ACC112 (cell line): Measurements from ENCODE around the gene NT5E.
"Not testable (repeated sequence)": the region's sequence is repeated elsewhere in the genome, so short reads cannot be mapped to it uniquely, and the experiment has no call there.

Experiments used
- H2AFZ ChIP-seq: fragments of 200-600 bp; sonication (generic); one replicate; pipeline ENCODE4 v1.6.0; 2017; ENCODE audit warnings: antibody characterized with exemption, low read length; ENCODE audit not compliant: unreplicated experiment
- H3K27ac ChIP-seq: fragments of 200-600 bp; sonication (generic); 2 replicates; pipeline ENCODE4 v1.5.1; 2014; ENCODE audit warnings: low read depth, mild to moderate bottlenecking, antibody characterized with exemption, low read length, moderate library complexity
- H3K27me3 ChIP-seq: fragments of 200-600 bp; sonication (generic); 2 replicates; pipeline ENCODE4 v1.6.1; 2014; ENCODE audit warnings: mild to moderate bottlenecking, antibody characterized with exemption, low read length, moderate library complexity, mixed read lengths; ENCODE audit not compliant: insufficient read depth
- H3K36me3 ChIP-seq: fragments of 200-600 bp; sonication (generic); 2 replicates; pipeline ENCODE4 v1.6.1; 2016; ENCODE audit warnings: mild to moderate bottlenecking, antibody characterized with exemption, low read length, moderate library complexity, mixed read lengths; ENCODE audit not compliant: insufficient read depth
- H3K4me1 ChIP-seq: fragments of 200-600 bp; sonication (generic); one replicate; pipeline ENCODE4 v1.6.1; 2016; ENCODE audit warnings: low read length, mixed read lengths; ENCODE audit not compliant: insufficient read depth, unreplicated experiment, control insufficient read depth
- H3K4me3 ChIP-seq: fragments of 200-600 bp; sonication (generic); 2 replicates; pipeline ENCODE4 v1.5.1; 2014; ENCODE audit warnings: mild to moderate bottlenecking, low read depth, low read length
- H3K79me2 ChIP-seq: fragments of 200-600 bp; sonication (generic); one replicate; pipeline ENCODE4 v1.6.0; 2016; ENCODE audit warnings: low read length; ENCODE audit not compliant: control insufficient read depth, unreplicated experiment, insufficient read depth

The NT5E gene

DNA sequence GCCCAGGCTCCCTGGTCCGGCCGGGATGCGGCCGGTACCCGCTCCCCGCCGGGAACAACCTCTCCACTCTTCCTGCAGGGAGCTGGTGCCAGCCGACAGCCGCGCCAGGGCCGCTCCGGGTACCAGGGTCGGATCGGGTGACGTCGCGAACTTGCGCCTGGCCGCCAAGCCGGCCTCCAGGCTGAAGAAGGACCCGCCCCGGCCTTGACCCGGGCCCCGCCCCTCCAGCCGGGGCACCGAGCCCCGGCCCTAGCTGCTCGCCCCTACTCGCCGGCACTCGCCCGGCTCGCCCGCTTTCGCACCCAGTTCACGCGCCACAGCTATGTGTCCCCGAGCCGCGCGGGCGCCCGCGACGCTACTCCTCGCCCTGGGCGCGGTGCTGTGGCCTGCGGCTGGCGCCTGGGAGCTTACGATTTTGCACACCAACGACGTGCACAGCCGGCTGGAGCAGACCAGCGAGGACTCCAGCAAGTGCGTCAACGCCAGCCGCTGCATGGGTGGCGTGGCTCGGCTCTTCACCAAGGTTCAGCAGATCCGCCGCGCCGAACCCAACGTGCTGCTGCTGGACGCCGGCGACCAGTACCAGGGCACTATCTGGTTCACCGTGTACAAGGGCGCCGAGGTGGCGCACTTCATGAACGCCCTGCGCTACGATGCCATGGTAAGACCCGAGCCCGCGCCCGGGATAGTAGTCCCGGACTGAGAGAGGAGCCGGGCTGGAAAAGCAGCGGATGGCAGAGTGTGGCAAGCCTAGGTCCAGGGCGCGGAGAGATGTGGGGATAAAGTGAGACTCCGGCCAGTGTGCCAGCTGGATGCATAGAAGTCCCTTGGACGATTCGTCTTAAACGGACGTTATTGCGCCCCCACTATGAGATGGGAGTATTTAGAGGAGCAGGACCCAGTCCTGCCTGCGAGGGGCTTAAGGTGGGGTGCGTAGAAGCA is at the start of gene NT5E:
NT5E (plus strand) TSS at position 266 of the 942 bp plus-strand sequence; CDS start at position 323, 57 bp downstream.
- peak within 1 kb of the TSS; percentile 100 for H3K27ac ChIP-seq
- H3K4me3 ChIP-seq = peak within 1 kb of the TSS; percentile 96
- no peaks in the 10 kb centered on the region for H3K27me3 ChIP-seq
- peaks cover 33% of the 10 kb centered on the region for H3K36me3 ChIP-seq
- peaks cover 79% of the 10 kb centered on the region for H3K79me2 ChIP-seq
- H3K4me1 ChIP-seq = peaks cover 55% of the 10 kb centered on the region
- H2AFZ ChIP-seq = peak within 1 kb of the TSS; percentile 78

DNA sequence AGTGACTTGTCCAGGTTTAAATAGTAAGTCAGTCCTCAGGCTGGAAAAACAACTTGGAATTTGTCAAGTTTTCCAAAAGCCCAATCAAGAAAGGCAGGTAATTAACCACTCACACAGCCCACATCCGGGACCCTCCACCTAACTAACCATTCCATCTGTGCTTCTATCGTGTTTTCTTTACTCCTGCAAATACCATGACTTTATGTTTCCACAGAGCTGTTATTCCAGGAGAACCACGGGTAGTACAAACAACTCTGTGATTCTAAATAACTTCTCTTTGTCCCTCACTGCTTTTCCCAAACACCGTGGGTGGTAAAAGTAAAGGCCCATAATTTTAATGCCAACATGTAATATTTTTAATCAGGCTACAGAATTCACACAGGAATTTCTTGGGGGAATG is 49.6 kb upstream of the NT5E start:
- no peak overlapping the region for H2AFZ ChIP-seq
- H3K79me2 ChIP-seq = no peaks in the 10 kb centered on the region
- H3K4me3 ChIP-seq = no peak overlapping the region
- H3K4me1 ChIP-seq = peaks cover 46% of the 10 kb centered on the region
- H3K36me3 ChIP-seq = no peaks in the 10 kb centered on the region
- no peak overlapping the region for H3K27ac ChIP-seq
- H3K27me3 ChIP-seq = no peaks in the 10 kb centered on the region

DNA sequence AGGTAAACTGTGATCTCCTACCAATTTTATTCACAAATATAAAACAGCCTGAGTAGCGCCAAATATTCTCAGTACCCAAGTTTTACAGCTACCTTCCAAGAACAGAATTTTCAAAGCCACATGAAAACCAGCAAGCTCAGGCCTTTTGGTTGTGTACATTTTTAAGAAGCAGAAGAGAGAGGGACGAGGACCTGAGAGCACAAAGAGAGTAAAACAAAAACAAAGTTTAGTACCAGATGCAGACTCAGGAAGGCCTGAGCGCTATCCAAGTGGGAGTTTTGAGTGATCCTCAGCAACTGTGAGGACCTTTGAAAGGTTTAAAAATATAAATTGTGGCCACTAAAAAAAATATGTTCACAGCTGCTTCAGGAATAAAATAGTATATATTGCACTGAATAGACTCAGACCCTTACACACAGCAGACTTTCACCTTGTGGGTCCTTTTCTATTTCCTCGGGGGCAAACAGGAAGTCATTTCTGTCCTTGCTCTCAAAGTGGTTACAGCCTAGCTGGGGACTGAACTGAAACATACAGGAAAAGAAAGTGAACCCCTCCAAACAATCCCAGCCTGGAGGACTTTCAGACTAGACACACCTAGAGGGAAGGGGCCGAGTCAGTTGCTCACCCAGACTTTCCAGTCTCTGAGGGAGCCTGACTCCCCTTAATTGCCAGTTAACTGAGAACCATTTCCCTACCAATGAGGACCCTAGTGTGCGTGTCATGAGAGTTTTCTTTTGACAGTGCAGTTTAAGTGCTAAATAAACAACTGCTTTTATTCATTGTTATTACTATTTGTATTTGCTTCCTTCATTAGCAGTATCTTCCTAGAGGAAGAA is 48.5 kb upstream of the NT5E start:
- H3K36me3 ChIP-seq = no peaks in the 10 kb centered on the region
- peak overlapping the region; percentile 100 for H3K27ac ChIP-seq
- H3K4me3 ChIP-seq = no peak overlapping the region
- no peaks in the 10 kb centered on the region for H3K79me2 ChIP-seq
- H2AFZ ChIP-seq = peak overlapping the region; percentile 71
- peaks cover 54% of the 10 kb centered on the region for H3K4me1 ChIP-seq
- no peaks in the 10 kb centered on the region for H3K27me3 ChIP-seq

DNA sequence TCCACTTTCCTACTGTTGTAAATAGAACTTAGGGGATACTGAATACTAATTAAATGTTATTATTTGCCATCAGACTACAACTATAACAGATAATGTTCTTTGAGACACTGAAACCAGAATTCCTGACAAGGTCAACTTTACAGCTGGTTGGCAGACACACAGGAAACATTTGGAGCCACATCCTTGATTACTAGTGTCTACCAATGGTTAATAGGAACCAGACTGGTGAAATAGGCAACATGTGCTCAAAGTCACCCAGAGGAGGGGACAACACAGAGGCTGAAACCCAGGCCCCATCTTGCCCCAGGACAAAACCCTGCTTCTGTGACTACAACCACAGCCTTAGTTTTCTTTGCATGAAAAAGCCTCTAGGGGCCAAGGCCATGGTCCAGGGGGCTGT is 47.8 kb upstream of the NT5E start:
- Histone ChIP-seq H2AFZ (peak overlapping the region; percentile 71), H3K79me2 (no peaks in the 10 kb centered on the region), H3K27me3 (no peaks in the 10 kb centered on the region), H3K4me3 (no peak overlapping the region), H3K36me3 (no peaks in the 10 kb centered on the region), H3K27ac (peak overlapping the region; percentile 100), H3K4me1 (peaks cover 60% of the 10 kb centered on the region)

DNA sequence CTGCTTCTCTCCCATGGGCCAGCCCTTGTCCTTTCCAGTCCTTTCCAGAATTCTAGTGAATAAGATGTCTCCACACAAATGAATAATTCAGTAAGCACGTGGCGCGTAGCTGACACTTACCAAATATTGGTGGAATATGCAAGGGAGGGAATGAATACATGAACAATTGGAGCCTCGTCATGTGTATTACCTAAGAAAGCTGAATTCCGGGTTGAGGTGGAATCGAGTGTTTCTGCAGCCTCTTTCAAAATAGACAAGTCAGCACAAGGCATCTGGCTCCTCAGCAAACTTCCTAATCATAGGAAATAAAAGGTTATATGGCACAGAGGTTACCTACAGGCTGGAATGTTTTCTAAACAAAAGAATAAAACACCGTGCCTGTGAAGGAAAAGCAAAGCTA is 47.0 kb upstream of the NT5E start:
- H3K4me1 ChIP-seq = peaks cover 60% of the 10 kb centered on the region
- H3K36me3 ChIP-seq = no peaks in the 10 kb centered on the region
- H2AFZ ChIP-seq = no peak overlapping the region
- peak overlapping the region; percentile 63; the same call in 1 of the 2 replicates for H3K4me3 ChIP-seq
- peak overlapping the region; percentile 100 for H3K27ac ChIP-seq
- no peaks in the 10 kb centered on the region for H3K27me3 ChIP-seq
- no peaks in the 10 kb centered on the region for H3K79me2 ChIP-seq

DNA sequence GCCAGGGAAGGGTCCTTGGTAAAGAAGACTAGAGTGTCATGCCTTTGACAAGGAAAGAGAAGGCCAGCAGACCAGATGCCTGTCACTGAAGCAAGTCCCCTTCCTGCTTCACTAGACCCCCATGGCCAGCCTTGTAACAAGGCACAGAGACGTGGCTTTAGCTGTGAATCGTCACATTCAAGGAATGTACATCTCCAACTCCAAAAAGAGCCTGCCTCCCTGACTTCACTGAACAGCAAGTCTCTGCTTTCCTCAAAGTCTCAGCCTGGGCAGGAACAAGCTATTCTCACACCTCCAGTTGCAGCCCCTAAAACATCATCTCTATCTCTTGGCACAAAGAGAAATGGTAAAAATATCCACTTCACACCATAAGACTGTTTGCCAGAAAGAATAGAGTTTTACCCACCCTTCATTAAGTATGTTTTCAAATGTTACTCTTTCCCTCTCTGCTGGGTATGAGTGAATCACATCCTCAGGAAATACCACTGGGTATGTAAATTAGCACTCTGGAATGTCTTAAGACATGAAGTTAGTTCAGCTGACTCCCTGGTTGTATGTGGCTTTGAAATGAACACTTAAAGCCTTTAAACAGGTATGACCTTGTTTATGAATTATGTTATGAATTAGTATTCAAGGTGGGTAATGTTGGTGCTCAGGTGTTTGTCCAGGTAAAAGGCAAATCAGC is 46.4 kb upstream of the NT5E start:
- Histone ChIP-seq H3K79me2 (no peaks in the 10 kb centered on the region), H3K4me3 (peak overlapping the region; percentile 63), H2AFZ (no peak overlapping the region), H3K36me3 (no peaks in the 10 kb centered on the region), H3K4me1 (peaks cover 60% of the 10 kb centered on the region), H3K27ac (peak overlapping the region; percentile 100), H3K27me3 (no peaks in the 10 kb centered on the region)

DNA sequence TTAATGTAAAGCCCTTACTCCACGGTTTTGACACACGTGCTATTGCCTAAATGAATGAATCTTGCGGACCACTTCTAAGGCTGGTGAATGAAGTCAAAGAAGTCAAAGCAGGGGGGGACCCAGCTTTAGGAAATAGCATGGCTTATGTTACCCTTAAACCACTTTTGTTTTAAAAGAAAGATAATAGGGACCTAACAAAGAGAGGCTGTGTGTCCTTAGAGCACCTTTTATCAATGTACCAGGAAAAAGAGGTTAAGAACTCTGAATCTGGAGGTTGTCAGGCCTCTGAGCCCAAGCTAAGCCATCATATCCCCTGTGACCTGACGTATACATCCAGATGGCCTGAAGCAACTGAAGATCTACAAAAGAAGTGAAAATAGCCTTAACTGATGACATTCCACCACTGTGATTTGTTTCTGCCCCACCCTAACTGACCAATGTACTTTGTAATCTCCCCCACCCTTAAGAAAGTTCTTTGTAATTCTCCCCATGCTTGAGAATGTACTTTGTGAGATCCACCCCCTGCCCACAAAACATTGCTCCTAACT is 45.8 kb upstream of the NT5E start:
- peak overlapping the region; percentile 63 for H3K4me3 ChIP-seq
- not testable (repeated sequence) for H3K79me2 ChIP-seq, H3K27me3 ChIP-seq, H3K36me3 ChIP-seq, H2AFZ ChIP-seq
- H3K27ac ChIP-seq = peak overlapping the region; percentile 100
- H3K4me1 ChIP-seq = peaks cover 60% of the 10 kb centered on the region

DNA sequence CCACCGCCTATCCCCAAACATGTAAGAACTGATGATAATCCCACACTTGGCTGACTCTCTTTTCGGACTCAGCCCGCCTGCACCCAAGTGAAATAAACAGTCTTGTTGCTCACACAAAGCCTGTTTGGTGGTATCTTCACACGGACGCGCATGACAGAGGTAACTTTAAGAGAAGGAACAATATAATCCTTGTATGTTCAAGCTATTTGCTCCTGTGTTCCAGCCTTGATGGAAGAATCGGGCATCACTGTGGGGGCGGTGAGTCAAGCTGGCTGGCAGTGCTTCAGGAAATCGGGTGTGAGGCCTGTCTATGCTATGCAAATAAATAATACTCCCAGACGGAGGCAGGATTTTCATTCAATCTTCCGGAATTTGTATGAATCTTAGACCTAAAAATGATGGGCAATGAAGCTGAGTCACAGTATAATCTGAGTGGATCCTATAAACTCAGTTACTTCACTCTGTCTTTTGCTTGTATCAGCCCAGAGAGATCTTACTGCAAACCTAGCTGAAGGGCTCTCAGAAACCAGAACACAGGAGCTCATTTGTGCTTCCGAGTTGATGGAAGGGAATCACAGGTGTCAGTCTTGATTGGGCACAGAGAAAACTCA is 45.2 kb upstream of the NT5E start:
- peak overlapping the region; percentile 63 for H3K4me3 ChIP-seq
- H3K4me1 ChIP-seq = peaks cover 60% of the 10 kb centered on the region
- H3K36me3 ChIP-seq = no peaks in the 10 kb centered on the region
- no peaks in the 10 kb centered on the region for H3K79me2 ChIP-seq
- H3K27ac ChIP-seq = peak overlapping the region; percentile 100
- peak overlapping the region; percentile 50 for H2AFZ ChIP-seq
- H3K27me3 ChIP-seq = no peaks in the 10 kb centered on the region

DNA sequence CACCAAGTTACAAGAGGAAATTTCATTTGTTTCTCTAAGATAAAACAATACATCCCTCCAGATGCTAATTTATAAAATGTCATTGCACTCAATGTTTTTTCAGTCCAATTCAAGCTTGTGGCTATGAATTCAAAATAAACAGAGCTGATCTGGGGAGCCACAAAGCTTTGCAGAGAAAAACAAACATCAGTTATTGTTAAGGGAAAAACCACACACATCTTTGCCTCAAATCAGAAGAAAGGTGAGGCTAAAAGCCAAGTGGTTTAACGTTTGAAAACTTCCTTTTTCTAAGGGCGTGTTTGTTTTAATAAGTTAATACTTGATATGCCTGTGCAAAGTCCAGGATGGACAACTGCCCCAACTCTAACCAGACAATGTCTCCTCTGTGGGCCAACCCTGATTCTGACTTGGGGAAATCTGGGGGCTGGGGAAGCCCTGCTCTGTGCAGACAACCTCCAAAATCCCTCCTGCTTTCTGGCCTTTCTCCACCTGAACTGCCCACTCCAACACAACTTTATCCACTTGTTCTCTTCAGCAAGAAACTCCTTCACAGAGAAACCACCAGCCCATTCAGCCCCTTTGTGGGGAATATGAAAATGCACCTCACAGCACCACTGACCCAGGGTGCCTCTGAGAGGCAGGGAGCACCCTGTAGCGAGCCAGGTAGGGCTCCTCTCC is 44.6 kb upstream of the NT5E start:
- peak overlapping the region; percentile 50 for H2AFZ ChIP-seq
- H3K27ac ChIP-seq = peak overlapping the region; percentile 100
- H3K4me3 ChIP-seq = peak overlapping the region; percentile 30; the same call in 1 of the 2 replicates
- peaks cover 60% of the 10 kb centered on the region for H3K4me1 ChIP-seq
- H3K36me3 ChIP-seq = no peaks in the 10 kb centered on the region
- no peaks in the 10 kb centered on the region for H3K27me3 ChIP-seq
- H3K79me2 ChIP-seq = no peaks in the 10 kb centered on the region
